ENCODE results near the gene ARID3C. TPM values are rescaled to one million over a fixed set of nuclear protein-coding genes. Genes with fewer than 3 reads are reported as not detected.

Gene ARID3C
- total and polyA plus RNA-seq, 8 donors: not detected

DNA sequence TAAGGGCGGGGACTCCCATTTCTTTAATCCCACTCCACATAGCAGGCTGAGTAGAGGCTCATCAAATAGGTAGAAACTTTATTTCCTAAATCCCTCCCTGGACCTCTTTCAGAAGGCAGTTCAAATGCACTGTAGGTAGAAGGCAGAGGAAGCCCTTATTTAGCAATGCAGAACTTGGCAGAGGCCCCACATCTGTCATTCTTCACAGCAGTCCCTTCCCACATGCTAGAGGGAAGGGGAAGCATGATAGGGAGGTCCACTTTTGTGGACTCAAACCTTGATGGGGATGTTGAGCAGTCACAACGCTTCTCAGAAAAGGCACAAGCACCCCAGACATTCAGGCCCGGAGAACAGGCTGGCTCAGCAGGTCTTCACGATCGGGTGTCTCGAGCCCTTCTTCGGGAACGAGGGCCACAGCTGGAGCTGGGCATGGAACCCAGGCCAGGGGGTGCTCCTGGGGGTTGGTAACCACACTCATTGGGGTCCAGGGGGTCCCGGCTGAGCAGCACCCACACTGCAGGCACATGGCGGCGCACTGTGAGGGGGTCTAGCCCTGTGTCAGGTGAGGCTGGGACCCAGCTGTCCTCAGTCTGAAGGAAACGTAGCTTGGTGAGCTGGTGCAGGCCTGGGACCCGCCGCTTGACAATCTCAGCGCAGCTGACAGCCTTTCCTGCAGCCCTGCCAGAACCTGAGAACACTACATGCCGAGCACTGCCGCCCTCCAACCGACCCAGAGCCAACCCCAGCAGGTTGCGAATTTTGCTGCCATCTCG, 18.2 kb downstream of the ARID3C start:
- Histone ChIP-seq H3K9me3 (no peaks in the 10 kb centered on the region), H3K27me3 (no peaks in the 10 kb centered on the region), H3K4me3 (peak overlapping the region in 3 of 4 donors; percentile 61 to 75 (median 65)), H3K36me3 (peaks cover 15 to 28% (median 21%) of the 10 kb centered on the region in 4 donors), H3K27ac (no peak overlapping the region), H3K4me1 (peaks cover 20 to 30% (median 25%) of the 10 kb centered on the region in 4 donors)
- no peak for DNase-seq
- WGBS, 5 donors: 88 to 95% (median 94%) methylated on average over 14 to 20 of the region's 20 CpGs
- intact Hi-C loops (cut with DNase I; ENCODE audit: low total_unique reads): no loop called here
- TF ChIP-seq POLR2A (IDR thresholded peaks at IDR 0.05) (no peak), CTCF (IDR thresholded peaks at IDR 0.05) (no peak), EP300 (IDR thresholded peaks at IDR 0.05) (no peak), POLR2AphosphoS5 (IDR thresholded peaks at IDR 0.05) (no peak)

DNA sequence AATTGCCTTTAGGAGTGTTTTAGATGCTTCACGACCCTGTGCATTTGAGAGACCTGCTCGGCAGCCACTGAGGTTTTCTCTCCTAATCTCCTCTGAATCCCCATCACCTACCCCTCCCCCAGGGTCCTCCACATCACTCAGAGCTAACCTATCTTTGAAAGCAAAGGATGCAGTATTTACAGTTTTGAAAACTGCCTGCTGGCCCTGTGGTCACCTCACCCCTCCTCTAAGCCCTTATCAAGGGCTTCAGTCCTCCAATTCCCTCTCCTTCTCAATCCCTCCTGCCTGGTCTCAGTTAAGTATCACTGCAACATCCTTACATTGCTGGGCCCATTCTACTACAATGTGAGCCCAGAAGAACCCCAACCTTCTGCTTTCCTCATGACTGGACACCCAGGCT, 21.5 kb downstream of the ARID3C start:
- no peaks in the 10 kb centered on the region for H3K27me3 ChIP-seq
- intact Hi-C loops (cut with DNase I; ENCODE audit: low total_unique reads): no loop called here
- TF ChIP-seq POLR2AphosphoS5 (IDR thresholded peaks at IDR 0.05): no peak
- TF ChIP-seq POLR2A (IDR thresholded peaks at IDR 0.05): no peak
- TF ChIP-seq CTCF (IDR thresholded peaks at IDR 0.05): no peak
- no peak for TF ChIP-seq EP300 (IDR thresholded peaks at IDR 0.05)
- WGBS, 5 donors: 21 to 63% (median 28%) methylated on average over 2 of the region's 2 CpGs
- no peak overlapping the region for H3K4me3 ChIP-seq
- no peaks in the 10 kb centered on the region for H3K9me3 ChIP-seq
- H3K4me1 ChIP-seq: peaks cover 12 to 20% (median 15%) of the 10 kb centered on the region in 4 donors
- no peak for DNase-seq
- no peak overlapping the region for H3K27ac ChIP-seq
- no peaks in the 10 kb centered on the region for H3K36me3 ChIP-seq

DNA sequence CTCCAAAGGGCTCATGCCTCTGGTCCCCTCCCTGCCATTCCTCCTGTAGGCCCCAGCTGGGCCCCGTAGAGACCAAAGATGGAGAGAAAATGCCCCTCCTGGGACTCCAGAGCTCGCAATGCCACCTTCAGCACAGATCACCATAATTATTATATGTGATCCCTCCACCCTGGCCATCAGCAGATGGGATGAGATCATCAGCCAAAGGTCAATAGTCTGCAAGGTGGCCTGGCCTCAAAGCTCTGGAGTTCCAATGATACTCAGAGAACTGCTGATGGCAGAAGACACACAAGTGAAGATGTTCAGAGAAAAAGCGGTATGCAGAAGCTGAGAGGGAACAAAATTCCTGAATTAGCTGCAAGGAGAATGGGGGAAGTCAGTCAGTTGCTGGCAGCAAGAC, 22.0 kb downstream of the ARID3C start:
- Histone ChIP-seq H3K36me3 (no peaks in the 10 kb centered on the region), H3K4me1 (peaks cover 10 to 17% (median 13%) of the 10 kb centered on the region in 4 donors), H3K27me3 (no peaks in the 10 kb centered on the region), H3K9me3 (no peaks in the 10 kb centered on the region), H3K27ac (no peak overlapping the region), H3K4me3 (no peak overlapping the region)
- 78 to 94% (median 82%) methylated on average over 3 of the region's 3 CpGs for WGBS, 5 donors
- TF ChIP-seq EP300 (IDR thresholded peaks at IDR 0.05) (no peak), POLR2AphosphoS5 (IDR thresholded peaks at IDR 0.05) (no peak), CTCF (IDR thresholded peaks at IDR 0.05) (no peak), POLR2A (IDR thresholded peaks at IDR 0.05) (no peak)
- intact Hi-C loops (cut with DNase I; ENCODE audit: low total_unique reads): no loop called here
- DNase-seq: no peak

GRCh38 chr9:34606190-34606589, 22.7 kb downstream of the ARID3C start:
- H3K4me1 ChIP-seq: peaks cover 7 to 13% (median 9%) of the 10 kb centered on the region in 4 donors
- TF ChIP-seq CTCF (IDR thresholded peaks at IDR 0.05) (no peak), POLR2AphosphoS5 (IDR thresholded peaks at IDR 0.05) (no peak), EP300 (IDR thresholded peaks at IDR 0.05) (no peak), POLR2A (IDR thresholded peaks at IDR 0.05) (no peak)
- no peak overlapping the region for H3K27ac ChIP-seq
- H3K27me3 ChIP-seq: no peaks in the 10 kb centered on the region
- intact Hi-C loops (cut with DNase I; ENCODE audit: low total_unique reads): no loop called here
- DNase-seq: no peak
- no peaks in the 10 kb centered on the region for H3K9me3 ChIP-seq
- no peak overlapping the region for H3K4me3 ChIP-seq
- no peaks in the 10 kb centered on the region for H3K36me3 ChIP-seq
